ENCODE data around the gene SLC17A6.

The SLC17A6 gene

GRCh38 chr11:22337596-22338485, at the start of gene SLC17A6:
TSS of gene SLC17A6 (plus strand) at chr11:22338381. CDS start at chr11:22338534, 153 bp downstream.
- Mint-ChIP-seq H3K27ac (no peak within 1 kb of the TSS), H3K9me3 (no peaks in the 10 kb centered on the region), H3K27me3 (peaks cover 66% of the 10 kb centered on the region), H3K36me3 (ENCODE audit: low read depth) (no peaks in the 10 kb centered on the region), H3K4me1 (ENCODE audit: low read depth) (peaks cover 22% of the 10 kb centered on the region), H3K4me3 (no peak within 1 kb of the TSS)
- DNase-seq: no peak

GRCh38 chr11:22302368-22302767, 35.8 kb upstream of the SLC17A6 start:
- Mint-ChIP-seq H3K36me3 (ENCODE audit: low read depth) (no peaks in the 10 kb centered on the region), H3K4me1 (ENCODE audit: low read depth) (no peaks in the 10 kb centered on the region), H3K9me3 (no peaks in the 10 kb centered on the region), H3K27me3 (peaks cover 7% of the 10 kb centered on the region), H3K27ac (no peak overlapping the region), H3K4me3 (no peak overlapping the region)
- no peak for DNase-seq

GRCh38 chr11:22304337-22304961, 33.7 kb upstream of the SLC17A6 start:
- Mint-ChIP-seq H3K9me3 (no peaks in the 10 kb centered on the region), H3K27ac (no peak overlapping the region), H3K36me3 (ENCODE audit: low read depth) (no peaks in the 10 kb centered on the region), H3K4me3 (no peak overlapping the region), H3K27me3 (peaks cover 7% of the 10 kb centered on the region), H3K4me1 (ENCODE audit: low read depth) (no peaks in the 10 kb centered on the region)
- no peak for DNase-seq

GRCh38 chr11:22317656-22318055, 20.5 kb upstream of the SLC17A6 start:
- Mint-ChIP-seq H3K36me3 (ENCODE audit: low read depth) (no peaks in the 10 kb centered on the region), H3K4me1 (ENCODE audit: low read depth) (no peaks in the 10 kb centered on the region), H3K27me3 (no peaks in the 10 kb centered on the region), H3K4me3 (no peak overlapping the region), H3K9me3 (no peaks in the 10 kb centered on the region), H3K27ac (no peak overlapping the region)
- no peak for DNase-seq

GRCh38 chr11:22331771-22332170, 6.4 kb upstream of the SLC17A6 start:
- DNase-seq: no peak
- Mint-ChIP-seq H3K4me3 (no peak overlapping the region), H3K9me3 (no peaks in the 10 kb centered on the region), H3K27ac (no peak overlapping the region), H3K4me1 (ENCODE audit: low read depth) (no peaks in the 10 kb centered on the region), H3K36me3 (ENCODE audit: low read depth) (no peaks in the 10 kb centered on the region), H3K27me3 (peaks cover 21% of the 10 kb centered on the region)

GRCh38 chr11:22336587-22336986, 1.6 kb upstream of the SLC17A6 start:
- Mint-ChIP-seq H3K27ac (no peak overlapping the region), H3K4me1 (ENCODE audit: low read depth) (peaks cover 16% of the 10 kb centered on the region), H3K27me3 (peaks cover 53% of the 10 kb centered on the region), H3K4me3 (no peak overlapping the region), H3K36me3 (ENCODE audit: low read depth) (no peaks in the 10 kb centered on the region), H3K9me3 (no peaks in the 10 kb centered on the region)
- no peak for DNase-seq

GRCh38 chr11:22339611-22340010, 1.4 kb downstream of the SLC17A6 start:
- Mint-ChIP-seq H3K36me3 (ENCODE audit: low read depth) (no peaks in the 10 kb centered on the region), H3K4me3 (no peak overlapping the region), H3K9me3 (no peaks in the 10 kb centered on the region), H3K4me1 (ENCODE audit: low read depth) (peaks cover 31% of the 10 kb centered on the region), H3K27me3 (peaks cover 83% of the 10 kb centered on the region), H3K27ac (no peak overlapping the region)
- no peak for DNase-seq

GRCh38 chr11:22340235-22340634, 2.1 kb downstream of the SLC17A6 start:
- H3K27me3 Mint-ChIP-seq: peaks cover 86% of the 10 kb centered on the region
- no peaks in the 10 kb centered on the region for H3K36me3 Mint-ChIP-seq (ENCODE audit: low read depth)
- no peaks in the 10 kb centered on the region for H3K9me3 Mint-ChIP-seq
- no peak overlapping the region for H3K27ac Mint-ChIP-seq
- DNase-seq: no peak
- H3K4me3 Mint-ChIP-seq: no peak overlapping the region
- peaks cover 31% of the 10 kb centered on the region for H3K4me1 Mint-ChIP-seq (ENCODE audit: low read depth)

- H3K36me3 Mint-ChIP-seq (ENCODE audit: low read depth): no peaks in the 10 kb centered on the region
- no peak overlapping the region for H3K4me3 Mint-ChIP-seq
- peaks cover 31% of the 10 kb centered on the region for H3K4me1 Mint-ChIP-seq (ENCODE audit: low read depth)
- H3K27ac Mint-ChIP-seq: no peak overlapping the region
- no peaks in the 10 kb centered on the region for H3K9me3 Mint-ChIP-seq
- H3K27me3 Mint-ChIP-seq: peaks cover 80% of the 10 kb centered on the region
- DNase-seq: no peak
These were observed 2.8 kb downstream of the SLC17A6 start for GRCh38 chr11:22340701-22341587.

GRCh38 chr11:22341588-22341931, 3.4 kb downstream of the SLC17A6 start:
- Mint-ChIP-seq H3K4me3 (no peak overlapping the region), H3K9me3 (no peaks in the 10 kb centered on the region), H3K27ac (no peak overlapping the region), H3K36me3 (ENCODE audit: low read depth) (no peaks in the 10 kb centered on the region), H3K4me1 (ENCODE audit: low read depth) (peaks cover 31% of the 10 kb centered on the region), H3K27me3 (peaks cover 84% of the 10 kb centered on the region)
- DNase-seq: no peak

- Mint-ChIP-seq H3K9me3 (no peaks in the 10 kb centered on the region), H3K36me3 (ENCODE audit: low read depth) (no peaks in the 10 kb centered on the region), H3K4me1 (ENCODE audit: low read depth) (peaks cover 31% of the 10 kb centered on the region), H3K4me3 (no peak overlapping the region), H3K27me3 (peaks cover 78% of the 10 kb centered on the region), H3K27ac (no peak overlapping the region)
- DNase-seq: no peak
These were observed 4.2 kb downstream of the SLC17A6 start for GRCh38 chr11:22342211-22343031.

- peaks cover 30% of the 10 kb centered on the region for H3K4me1 Mint-ChIP-seq (ENCODE audit: low read depth)
- no peak for DNase-seq
- H3K27me3 Mint-ChIP-seq: peaks cover 76% of the 10 kb centered on the region
- no peaks in the 10 kb centered on the region for H3K9me3 Mint-ChIP-seq
- H3K36me3 Mint-ChIP-seq (ENCODE audit: low read depth): no peaks in the 10 kb centered on the region
- no peak overlapping the region for H3K4me3 Mint-ChIP-seq
- no peak overlapping the region for H3K27ac Mint-ChIP-seq
These were observed 4.8 kb downstream of the SLC17A6 start for GRCh38 chr11:22343032-22343324.

- Mint-ChIP-seq H3K27ac (no peak overlapping the region), H3K4me3 (no peak overlapping the region)
- DNase-seq: no peak
These were observed 5.3 kb downstream of the SLC17A6 start for GRCh38 chr11:22343371-22344032.

GRCh38 chr11:22344081-22344480, 5.9 kb downstream of the SLC17A6 start:
- no peaks in the 10 kb centered on the region for H3K36me3 Mint-ChIP-seq (ENCODE audit: low read depth)
- H3K4me1 Mint-ChIP-seq (ENCODE audit: low read depth): peaks cover 27% of the 10 kb centered on the region
- H3K9me3 Mint-ChIP-seq: no peaks in the 10 kb centered on the region
- no peak overlapping the region for H3K4me3 Mint-ChIP-seq
- DNase-seq: no peak
- peaks cover 74% of the 10 kb centered on the region for H3K27me3 Mint-ChIP-seq
- H3K27ac Mint-ChIP-seq: no peak overlapping the region

More at GRCh38 chr11:22343371-22344032, 5.3 kb downstream of the SLC17A6 start:
- peaks cover 27% of the 10 kb centered on the region for H3K4me1 Mint-ChIP-seq (ENCODE audit: low read depth)
- H3K9me3 Mint-ChIP-seq: no peaks in the 10 kb centered on the region
- H3K27me3 Mint-ChIP-seq: peaks cover 74% of the 10 kb centered on the region
- no peaks in the 10 kb centered on the region for H3K36me3 Mint-ChIP-seq (ENCODE audit: low read depth)

Data from activated T-cell treated with anti-CD3 and anti-CD28 coated beads, Interleukin-2, amount 50 U/mL, for 24 hours (primary cell).